SHP77 treated with DMSO at 0.1 percent for 48 hours (cell line): ENCODE measurements around the gene NCS1.
"Not testable (repeated sequence)": the region's sequence is repeated elsewhere in the genome, so short reads cannot be mapped to it uniquely, and the experiment has no call there.

ENCODE experiments used
- DNase-seq: peaks from one replicate; lab custom pipeline; 2025; lab: John Stamatoyannopoulos, UW

Gene NCS1

DNA sequence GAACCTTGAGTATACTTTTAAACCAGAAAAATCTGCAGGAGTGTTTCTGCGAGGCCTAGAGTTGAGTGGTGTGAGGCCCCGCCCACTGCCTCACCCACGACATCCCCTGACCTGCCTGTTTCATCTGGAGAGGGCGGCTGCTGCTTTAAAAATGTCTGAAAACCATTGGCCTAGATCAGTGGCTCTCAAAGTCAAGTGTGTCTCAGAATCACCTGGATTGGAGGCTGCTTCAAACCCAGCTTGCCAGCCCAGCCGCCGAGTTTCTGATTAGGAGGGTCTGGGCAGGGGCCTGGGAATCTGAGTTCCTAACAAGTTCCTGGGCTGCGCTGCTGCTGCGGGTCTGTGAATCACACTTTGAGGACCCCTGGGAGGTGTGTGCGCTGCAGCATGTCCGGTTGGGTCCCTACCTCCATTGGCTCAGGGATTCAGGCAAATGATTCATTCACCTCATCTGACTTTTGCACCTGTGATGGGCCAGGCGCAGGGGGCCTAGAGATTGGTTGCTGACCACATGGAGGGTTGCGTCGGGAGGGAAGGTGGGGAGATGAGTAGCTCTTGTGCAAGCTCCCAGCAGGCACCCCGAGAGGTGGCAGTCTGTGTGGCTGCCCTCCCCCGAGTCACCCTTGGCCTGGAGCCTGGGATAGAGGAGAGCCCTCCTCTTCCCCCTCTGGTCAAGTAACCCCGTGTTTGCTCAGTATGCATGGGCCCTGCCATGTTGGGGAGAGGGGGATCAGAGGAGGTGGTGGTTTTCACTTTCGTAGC lies 65.7 kb downstream of the NCS1 start:
- DNase-seq, result no peak

DNA sequence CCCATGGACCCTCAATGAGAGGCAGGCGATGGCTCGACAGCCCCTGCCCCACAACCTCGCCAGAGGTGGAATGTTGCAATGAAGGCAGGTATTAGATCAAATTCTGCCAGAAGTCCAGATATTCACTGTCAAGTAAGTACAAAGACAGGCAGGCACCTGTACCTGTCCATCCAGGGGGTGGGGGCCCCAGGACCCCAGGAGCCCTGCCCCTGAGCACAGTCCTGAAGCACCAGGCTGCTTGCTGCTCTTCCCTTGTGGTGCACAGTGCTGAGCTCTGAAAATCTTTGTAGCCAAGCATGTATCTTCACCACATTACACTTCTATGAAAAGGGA lies 67.1 kb downstream of the NCS1 start:
- DNase-seq, result no peak

DNA sequence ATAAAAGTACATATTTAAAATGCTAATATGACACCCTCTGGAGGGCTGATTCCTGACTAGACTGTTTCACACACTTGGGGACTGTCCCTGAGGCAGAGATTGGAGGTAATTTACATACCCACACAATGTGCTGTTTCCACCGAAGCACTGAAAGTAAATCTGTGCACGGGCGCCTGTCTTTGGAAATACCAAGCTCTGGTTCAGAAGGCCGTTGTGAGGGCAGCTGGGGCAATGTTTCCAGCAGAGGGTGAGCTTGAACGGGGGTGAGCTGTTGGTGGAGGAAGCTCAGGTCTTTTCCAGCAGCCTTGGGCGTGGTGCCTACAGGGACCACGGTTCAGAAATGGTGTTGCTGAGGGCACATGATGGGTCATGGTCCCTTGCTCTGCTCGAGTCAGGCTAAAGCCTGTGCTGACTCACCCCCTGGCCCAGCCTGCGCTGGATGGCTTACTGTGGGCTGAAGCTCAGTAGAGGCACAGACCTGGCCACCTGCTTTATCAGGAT lies 67.6 kb downstream of the NCS1 start:
- DNase-seq, result no peak

DNA sequence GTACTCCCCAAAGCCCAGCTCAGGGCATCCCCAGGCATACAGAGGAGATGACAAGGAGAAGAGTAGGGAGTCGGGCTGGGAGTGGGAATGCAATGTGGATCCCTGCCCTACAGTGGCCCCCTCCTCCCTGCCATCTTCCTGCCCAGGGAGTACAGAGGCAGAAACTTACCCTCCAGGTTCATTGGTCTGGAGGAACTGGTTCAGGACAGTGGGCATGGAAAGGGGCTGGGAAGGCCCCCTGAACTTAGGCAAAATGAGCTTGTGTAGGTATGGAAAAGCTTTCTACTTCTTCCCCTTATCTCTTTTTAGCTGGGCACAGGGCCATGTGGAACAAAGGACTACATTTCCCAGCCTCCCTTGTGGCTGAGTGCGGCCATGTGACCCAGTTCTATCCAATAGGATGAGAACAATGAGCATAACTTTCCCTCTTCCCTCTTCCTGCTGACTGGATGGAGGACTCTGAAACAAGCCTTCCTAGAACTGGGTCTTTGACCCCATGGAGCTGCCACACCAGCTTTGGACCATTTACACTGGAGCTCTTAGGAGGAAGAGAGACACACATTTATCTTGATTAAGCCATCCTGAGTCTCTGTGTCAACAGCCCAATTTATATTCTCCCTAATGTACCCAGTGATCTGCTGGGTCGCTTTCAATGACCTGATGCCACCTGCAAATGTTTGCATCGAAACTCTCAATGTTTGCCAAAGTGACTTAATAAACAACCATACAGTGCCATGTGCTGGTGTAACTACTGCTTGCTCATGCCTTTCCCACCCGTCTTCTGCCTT lies 68.4 kb downstream of the NCS1 start:
- peak; percentile 70 for DNase-seq

DNA sequence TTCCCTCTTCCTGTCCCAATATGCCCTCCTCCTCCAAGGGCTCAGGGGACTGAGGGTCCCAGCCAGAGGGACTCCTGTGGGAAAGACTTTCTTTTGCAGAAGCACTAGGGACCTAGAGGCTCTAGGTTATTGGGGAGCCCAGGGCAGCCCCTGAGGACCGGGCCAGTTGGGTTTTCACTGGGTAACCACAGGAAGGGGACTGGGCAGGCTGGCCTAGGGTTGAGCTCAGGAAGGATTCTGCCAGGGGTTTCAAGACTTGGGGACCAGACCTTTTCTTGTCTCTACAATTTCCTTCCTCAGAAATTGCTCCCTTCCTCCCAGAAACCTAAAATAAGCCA lies 69.0 kb downstream of the NCS1 start:
- no peak for DNase-seq

DNA sequence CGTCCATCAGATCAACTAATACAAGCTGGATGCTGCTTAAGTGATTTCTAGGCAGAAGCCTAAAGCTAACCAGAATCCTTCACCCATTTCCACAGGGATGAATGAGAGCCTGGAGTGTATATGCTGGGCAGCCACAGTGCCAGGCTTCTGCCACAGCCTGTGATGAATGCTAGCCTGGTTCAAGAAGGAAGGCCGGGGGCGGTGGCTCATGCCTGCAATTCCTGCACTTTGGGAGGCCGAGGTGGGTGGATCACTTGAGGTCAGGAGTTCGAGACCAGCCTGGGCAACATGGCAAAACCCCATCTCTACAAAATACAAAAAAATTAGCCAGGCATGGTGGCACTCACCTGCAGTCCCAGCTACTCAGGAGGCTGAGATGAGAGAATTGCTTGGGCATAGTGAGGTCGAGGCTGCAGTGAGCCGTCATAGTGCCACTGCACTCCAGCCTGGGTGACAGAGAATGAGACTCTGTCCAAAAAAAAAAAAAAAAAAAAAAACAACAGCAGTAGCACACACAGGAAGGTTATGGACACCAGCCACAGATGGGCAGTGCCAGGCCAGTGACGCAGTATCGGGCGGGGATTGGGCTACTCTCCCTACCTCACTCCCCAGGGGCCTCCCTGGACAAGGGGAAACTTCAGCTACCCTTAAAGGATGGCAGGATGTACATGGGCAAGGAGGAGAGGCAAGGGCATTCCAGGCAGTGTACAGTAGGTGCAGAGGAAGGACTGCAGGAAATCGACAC lies 70.2 kb downstream of the NCS1 start:
- DNase-seq, result no peak

DNA sequence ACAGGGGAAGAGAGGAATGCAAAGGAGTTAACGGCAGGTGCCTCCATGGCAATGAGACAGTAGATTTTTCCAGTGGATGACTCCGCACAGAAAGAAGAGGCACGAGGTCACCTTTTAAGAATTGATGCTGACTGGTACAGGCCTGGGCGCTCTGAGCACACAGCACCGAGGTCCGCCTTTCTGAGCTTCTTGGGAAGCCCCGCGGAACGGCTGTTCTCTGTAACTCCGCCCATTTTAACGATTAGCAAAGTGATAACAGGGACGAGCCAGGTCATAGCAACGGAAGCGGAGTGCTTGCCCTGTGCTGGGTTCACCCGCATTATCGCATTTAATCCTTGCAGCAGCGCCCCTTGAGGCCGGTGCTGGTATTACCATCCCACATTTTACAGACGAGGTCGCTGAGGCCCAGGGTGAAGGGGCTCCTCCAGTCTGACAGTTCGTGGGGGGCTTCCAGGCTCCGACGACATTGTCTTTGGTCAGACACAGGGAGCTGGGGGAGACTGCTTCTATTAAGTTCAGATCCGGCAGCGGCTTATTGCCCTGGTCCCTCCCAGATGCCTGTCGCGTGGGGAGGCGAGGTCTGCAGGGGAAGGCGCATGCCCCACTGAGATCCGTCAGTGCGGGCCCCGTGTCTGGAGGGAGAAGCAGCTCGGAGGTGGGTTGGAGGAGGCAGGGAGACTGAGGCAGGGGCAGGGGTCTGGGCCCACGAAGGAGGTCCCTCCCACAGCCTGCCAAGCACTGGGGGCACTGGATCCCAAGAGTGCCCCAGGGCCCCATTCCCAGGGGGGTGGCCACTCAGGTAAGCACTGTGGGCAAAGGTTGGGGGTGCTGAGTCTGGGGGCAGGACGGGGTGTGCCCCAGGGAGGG lies 71.0 kb downstream of the NCS1 start:
- peak; percentile 32 for DNase-seq

DNA sequence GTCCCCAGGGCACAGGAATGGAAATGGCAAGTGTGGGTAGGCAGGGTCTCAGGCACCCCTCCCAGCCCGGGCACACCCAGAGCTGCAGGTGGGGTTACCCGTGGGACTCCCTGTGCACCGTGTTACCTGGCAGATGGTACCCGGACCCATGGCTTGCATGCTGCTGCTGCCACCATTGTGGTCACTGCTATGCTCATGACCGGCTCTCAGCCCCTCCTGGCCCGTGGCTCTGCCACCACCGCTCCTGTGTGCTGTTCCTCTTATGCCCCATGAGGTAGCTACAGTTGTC lies 71.6 kb downstream of the NCS1 start:
- no peak for DNase-seq

DNA sequence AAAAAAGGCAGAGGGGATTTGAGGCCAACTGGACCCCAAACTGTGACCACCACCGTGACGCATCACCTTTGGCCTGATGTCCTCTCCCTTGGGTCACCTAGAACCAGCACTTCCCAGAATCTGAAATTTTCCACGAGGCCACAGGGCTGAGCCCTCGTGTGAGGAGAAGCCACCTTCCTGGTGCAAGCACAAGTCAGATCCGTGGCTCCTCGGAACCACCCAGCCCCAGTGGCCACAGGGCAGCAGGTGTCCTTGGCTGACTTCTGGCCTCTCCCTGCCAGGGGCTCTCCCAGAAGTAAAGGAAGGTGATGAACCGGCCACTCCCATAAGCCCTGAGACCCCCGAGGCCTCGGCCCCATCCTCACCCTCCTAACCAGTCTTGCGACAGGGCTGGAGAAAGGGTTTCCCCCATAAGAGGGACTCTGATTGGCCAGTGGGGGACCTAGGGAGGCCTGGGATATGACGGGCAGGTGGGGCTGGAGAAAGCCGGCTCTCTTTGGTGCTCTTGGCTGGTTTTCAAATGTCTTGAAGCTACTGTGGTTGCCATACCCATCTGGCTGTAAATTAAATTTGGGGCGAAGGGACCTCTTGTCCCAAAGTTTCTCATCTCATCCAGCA lies 72.5 kb downstream of the NCS1 start:
- no peak for DNase-seq

DNA sequence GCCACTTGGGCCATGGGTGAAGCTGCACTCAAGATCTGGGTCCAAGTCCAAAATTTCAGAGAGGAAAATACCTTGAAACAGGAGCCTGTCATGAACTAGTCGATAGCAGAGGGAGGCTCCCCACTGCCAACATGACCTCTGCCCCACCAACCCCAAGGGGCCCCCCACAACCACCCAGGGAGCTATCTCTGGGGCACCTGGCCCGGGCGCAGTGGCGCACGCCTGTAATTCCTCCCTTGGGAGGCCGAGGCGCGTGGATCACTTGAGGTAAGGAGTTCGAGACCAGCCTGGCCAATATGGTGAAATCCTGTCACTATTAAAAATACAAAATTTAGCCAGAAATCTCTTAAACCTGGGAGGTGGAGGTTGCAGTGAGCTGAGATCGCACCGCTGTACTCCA lies 73.3 kb downstream of the NCS1 start:
- DNase-seq, result no peak

DNA sequence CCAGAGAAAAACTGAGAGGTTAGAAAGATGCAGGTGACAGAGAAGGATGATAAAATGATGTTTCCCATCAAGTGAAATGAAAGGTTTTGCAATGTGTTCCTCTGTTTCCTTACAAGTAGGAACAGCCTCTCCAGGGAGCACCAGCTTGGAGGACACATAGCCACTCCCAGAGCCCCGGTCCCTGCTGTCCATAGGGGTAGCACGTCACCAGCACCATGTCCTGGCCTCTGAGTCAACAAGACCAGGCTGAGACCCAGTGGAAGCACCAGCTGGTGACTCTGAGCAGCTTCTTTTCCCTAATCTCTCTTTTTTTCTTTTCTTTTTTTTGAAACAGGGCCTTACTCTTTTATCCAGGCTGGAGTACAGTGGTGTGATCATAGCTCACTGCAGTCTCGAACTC lies 73.9 kb downstream of the NCS1 start:
- no peak for DNase-seq

DNA sequence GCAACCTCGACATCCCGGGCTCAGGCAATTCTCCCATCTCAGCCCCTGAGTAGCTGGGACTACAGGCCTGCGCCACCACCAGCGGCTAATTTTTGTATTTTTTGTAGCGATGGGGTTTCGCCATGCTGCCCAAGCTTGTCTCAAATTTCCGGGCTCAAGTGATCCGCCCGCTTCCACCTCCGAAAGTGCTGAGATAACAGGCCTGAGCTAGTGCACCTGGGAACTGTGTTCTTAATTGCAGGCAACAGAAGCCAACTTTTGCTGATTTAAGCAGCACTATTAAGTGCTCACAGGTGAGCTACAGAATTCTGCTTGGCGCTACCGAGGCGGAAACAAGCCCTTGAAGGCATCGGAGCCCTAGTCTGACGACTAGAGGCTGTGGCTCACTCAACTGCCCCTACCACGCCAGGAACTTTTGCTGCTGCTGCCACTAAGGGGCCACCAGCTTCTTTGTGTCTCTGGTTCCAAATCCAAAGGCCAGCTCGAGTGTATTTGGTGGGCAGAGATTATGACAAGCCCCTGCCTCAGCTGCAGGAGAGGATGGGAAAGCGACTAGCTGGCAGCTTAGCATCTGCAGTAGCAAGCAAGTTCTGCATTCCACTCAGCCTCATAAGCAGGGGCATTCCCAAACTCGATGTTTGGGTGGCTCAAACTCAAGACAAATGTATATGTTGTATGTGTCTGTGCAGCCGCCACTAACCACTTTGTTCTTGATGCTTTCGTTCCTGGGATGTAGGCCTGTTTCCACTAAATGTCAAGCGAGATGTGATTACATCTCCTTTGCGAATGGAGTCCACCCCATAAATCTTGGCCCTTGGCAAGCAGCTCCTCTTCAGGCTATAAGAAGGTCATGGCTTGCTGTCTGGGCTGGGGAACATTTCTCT lies 82.8 kb downstream of the NCS1 start:
- DNase-seq, result no peak

DNA sequence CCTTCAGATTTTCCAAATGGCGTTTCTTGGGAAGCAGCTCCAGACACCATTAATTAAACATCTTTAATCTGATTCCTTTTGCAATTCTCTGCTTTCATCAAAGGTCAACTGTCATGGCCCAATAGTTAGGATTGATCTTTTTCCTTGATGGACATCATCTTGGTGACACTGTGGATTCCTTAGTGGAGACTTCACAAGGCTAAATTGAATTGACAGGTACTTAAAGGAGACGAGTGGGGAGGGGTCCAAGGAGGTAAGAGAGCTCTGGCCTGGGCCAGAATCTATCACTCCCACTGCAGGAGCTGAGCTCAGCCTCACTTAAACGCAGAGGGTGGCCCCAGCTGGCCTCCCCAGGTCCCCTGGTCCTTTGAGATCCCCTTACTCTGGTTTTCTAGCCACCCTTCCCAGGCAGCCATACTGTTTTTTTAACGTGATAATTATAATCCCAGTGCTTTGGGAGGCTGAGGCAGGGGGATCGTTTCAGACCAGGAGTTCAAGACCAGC lies 83.5 kb downstream of the NCS1 start:
- DNase-seq, result no peak

DNA sequence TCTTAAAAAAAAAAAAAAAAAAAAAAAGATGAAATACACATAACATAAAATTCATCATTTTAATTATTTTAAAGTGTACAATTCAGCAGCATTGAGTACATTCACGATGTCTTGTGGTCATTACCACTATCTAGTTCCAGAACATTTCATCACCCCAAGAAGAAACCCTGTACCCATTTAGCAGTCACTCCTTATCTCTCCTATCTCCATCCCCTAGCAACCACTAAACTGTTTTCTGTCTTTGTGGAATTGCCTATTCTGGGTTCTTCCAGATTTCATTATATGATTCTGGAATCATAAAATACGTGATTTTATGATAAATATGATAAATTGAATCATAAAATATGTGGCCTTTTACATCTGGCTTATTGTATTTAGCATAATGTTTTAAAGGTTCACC lies 84.4 kb downstream of the NCS1 start:
- no peak for DNase-seq

DNA sequence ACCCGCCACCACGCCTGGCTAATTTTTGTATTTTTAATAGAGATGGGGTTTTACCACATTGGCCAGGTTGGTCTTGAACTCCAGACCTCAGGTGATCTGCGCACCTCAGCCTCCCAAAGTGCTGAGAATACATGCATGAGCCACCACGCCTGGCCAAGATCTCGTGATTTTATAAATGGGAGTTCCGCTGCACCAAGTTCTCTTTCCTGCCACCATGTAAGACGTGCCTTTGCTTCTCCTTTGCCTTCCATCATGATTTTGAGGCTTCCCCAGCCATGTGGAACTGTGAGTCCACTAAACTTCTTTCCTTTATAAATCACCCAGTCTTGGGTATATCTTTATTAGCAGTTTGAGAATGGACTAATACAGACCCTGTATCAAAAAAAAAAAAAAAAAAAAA lies 85.9 kb downstream of the NCS1 start:
- DNase-seq, result not testable (repeated sequence)

DNA sequence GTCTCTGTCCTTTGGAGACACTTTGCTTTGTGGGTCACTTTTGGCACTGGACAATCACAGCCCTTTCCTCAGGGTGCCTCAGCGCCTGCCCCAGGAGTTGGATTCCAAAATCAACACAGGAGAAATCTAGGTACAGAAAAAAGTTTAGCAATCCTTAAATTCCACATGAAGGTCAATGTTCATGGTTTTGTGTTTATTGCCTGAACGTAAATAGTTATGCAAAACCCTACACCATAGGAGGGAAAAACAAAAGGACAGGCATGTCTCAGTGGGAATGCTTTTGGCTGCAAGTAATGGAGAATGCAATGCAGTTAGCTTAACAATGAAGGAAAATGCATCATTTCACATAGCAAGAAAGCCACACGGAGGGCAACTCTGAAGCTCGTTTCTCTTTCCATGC lies 86.8 kb downstream of the NCS1 start:
- no peak for DNase-seq

DNA sequence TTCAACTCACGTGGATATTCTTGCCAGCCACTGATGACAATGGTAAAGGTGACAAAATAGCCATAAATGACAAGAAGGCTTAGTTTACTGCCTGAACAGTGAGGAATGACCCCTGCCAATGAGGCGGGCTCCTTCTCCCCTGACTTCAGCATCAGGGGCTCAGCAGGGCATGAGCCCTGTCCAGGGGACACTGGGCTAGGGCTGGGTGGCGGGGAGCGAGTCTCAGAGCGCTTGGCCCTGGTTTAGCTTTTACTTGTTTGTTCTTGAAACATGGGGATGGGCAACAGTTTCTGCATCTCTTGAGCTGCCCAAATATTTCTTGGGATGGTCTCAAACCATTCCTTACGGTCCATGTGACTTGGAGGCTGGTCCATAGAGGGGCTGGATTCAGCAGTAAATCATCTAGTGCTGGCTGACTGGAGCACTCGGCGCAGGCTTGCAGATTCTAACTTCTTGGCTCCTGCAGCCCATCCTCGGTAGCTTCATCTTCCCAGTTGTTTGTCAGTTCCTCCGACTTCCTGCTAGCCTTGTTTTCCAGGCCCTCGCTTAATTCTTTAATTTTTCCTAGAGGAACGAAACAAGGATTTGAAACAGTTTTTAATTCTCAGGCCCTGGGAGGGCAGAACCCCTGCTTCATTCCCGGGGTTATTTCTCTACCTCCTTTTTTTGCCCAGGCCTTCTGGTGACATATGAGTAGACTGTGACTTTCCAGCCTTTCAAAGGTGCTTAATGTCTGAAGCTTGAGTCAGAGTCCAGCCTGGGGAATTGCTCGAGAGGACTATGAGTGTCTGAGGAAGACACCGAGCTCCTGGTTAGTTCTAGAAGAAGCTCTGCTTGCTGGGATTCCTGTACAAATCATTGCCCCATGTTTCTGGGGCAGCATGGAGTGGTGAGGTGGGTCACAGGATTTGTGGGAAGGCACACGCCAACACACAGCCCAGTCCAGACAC lies 88.9 kb downstream of the NCS1 start:
- no peak for DNase-seq

DNA sequence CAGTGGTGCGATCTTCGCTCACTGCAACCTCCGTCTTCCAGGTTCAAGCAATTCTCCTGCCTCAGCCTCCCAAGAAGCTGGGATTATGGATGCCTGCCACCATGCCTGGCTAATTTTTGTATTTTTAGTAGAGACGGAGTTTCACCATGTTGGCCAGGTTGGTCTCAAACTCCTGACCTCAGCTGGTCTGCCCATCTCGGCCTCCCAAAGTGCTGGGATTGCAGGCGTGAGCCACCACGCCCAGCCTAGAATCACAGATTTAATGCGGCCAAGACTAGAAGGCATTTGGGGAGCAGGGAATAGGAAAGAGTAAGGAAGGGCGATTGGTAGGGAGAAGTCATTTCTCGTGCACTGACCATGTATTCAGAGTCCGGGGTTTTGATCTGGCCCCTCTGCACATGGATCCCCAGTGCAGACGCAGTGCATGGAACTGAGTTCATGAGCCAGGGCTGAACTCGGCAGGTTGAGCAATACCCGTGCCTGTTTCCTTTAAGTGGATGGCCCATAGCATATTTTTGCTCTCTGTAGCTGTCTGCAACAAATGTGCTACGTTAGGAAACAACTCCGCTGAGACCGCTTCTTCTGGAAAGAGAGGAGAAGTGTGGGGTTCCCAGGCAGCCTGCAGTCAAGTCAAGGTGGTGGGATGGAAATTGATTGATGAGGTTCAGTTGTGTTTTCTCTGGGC lies 90.0 kb downstream of the NCS1 start:
- no peak for DNase-seq

DNA sequence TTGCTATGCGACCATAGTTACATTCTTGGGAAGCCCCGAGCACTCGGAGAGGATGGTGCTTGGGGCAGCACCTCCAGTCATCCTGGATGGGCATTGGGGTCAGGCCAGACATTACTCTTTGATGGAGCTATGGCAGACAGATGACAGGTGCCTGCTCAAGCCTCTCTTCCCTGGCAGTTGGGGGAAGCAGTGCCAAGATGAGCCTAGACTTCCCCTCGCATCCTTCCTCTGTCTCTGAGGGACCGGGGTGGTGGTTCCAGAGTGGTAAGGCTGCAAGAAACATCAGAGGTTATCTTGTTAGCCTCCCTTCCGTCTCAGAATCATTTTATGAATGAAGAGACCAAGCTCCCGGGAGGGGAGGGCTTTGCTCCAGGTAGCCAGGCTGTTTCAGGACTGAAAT lies 90.6 kb downstream of the NCS1 start:
- DNase-seq, result no peak
